ENCODE measurements around the gene BEST4. TPM values are rescaled to one million over a fixed set of nuclear protein-coding genes. Genes with fewer than 3 reads are reported as not detected.

BEST4 gene
- polyA plus RNA-seq, 1 of the 3 experiments (the other 2 are of a cell fraction) = 0.12 TPM

- H2AFZ ChIP-seq (ENCODE audit: low read depth) = no peak overlapping the region
- H3K4me2 ChIP-seq = peak overlapping the region; percentile 76
- peak overlapping the region; percentile 94 for H3K9ac ChIP-seq
- H4K20me1 ChIP-seq (ENCODE audit: insufficient read depth) = no peaks in the 10 kb centered on the region
- H3F3A ChIP-seq (replicated peaks; ENCODE audit: insufficient read depth) = peaks cover 67% of the 10 kb centered on the region
- no peak for DNase-seq
- peaks cover 56 to 85% of the 10 kb centered on the region in 2 experiments; a peak in 3 of 4 replicates for H3K4me1 ChIP-seq (ENCODE audit: control insufficient read depth in 1 of 2, insufficient read depth in 2 of 2, low read depth in 1 of 2, low read length in 1 of 2)
- H3K9me2 ChIP-seq = no peaks in the 10 kb centered on the region
- WGBS (ENCODE audit: low lambda C conversion rate) = 55% methylated on average over 6 of the region's 6 CpGs
- ChIA-PET POLR2A (interaction anchor here (1.0 to 3.2 kb wide), 6 partner anchors 9 to 177 kb away, joined by 3 to 29 read pairs (median 11); partner anchors contain the start of genes EIF2B3, PLK3 and RPS8), CTCF (interaction anchor here (0.6 to 2.4 kb wide), 7 partner anchors 9 to 202 kb away, joined by 3 to 11 read pairs (median 4); partner anchors contain the start of genes HECTD3, PLK3 and RPS8)
- H3K36me3 ChIP-seq (replicated peaks in 1 of 2; ENCODE audit: control insufficient read depth in 1 of 2, insufficient read depth in 2 of 2, low read length in 1 of 2) = peaks cover 20 to 34% of the 10 kb centered on the region in 2 experiments
- no peak for TF ChIP-seq RCOR1 (IDR thresholded peaks at IDR 0.05; ENCODE audit: low read length)
- peak; percentile 13; the same call in 1 of the 2 replicates for TF ChIP-seq GABPA (IDR thresholded peaks at IDR 0.05; ENCODE audit: low read depth)
- H3K27me3 ChIP-seq (ENCODE audit: insufficient read depth) = no peaks in the 10 kb centered on the region
- H3K79me2 ChIP-seq (ENCODE audit: insufficient read depth) = peaks cover 58% of the 10 kb centered on the region
- H3K27ac ChIP-seq (ENCODE audit: low read depth in 2 of 2, low read length in 1 of 2) = peak overlapping the region; percentile 94 to 100
- no peaks in the 10 kb centered on the region for H3K9me3 ChIP-seq
- H3K4me3 ChIP-seq (ENCODE audit: low read depth in 2 of 2, low read length in 1 of 2) = peak overlapping the region; percentile 43 to 54
These were observed 21.3 kb upstream of the BEST4 start for GRCh38 chr1:44808938-44809917.

- TF ChIP-seq JUND (IDR thresholded peaks at IDR 0.05) (no peak), NRF1 (IDR thresholded peaks at IDR 0.05; ENCODE audit: low read depth, low read length) (no peak), SIN3A (IDR thresholded peaks at IDR 0.05; ENCODE audit: borderline replicate concordance, low read depth, low read length) (no peak), RAD21 (IDR thresholded peaks at IDR 0.05; ENCODE audit: low read length) (no peak), MEF2A (IDR thresholded peaks at IDR 0.05; ENCODE audit: borderline replicate concordance, low read depth) (no peak), PBX3 (IDR thresholded peaks at IDR 0.05) (no peak), MXI1 (IDR thresholded peaks at IDR 0.05; ENCODE audit: low read depth, low read length) (0 out of 2 replicates have a peak, but pooled peaks have one; percentile 38), GATA2 (CRISPR knock-in tag; IDR thresholded peaks at IDR 0.05) (no peak), FOXJ3 (CRISPR knock-in tag; IDR thresholded peaks at IDR 0.05) (no peak), FOSL2 (IDR thresholded peaks at IDR 0.05; ENCODE audit: borderline replicate concordance, low read depth) (no peak), MAX (IDR thresholded peaks at IDR 0.05; ENCODE audit: low read depth) (no peak), RXRA (IDR thresholded peaks at IDR 0.05; ENCODE audit: borderline replicate concordance, low read depth) (no peak), SMC3 (IDR thresholded peaks at IDR 0.05; ENCODE audit: low read depth, low read length) (0 out of 2 replicates have a peak, but pooled peaks have one; percentile 8), CHD2 (IDR thresholded peaks at IDR 0.05; ENCODE audit: low read length, partially characterized antibody) (no peak), USF1 (IDR thresholded peaks at IDR 0.05; ENCODE audit: borderline replicate concordance, low read depth) (no peak)
- TF ChIP-seq, protein P1, sequence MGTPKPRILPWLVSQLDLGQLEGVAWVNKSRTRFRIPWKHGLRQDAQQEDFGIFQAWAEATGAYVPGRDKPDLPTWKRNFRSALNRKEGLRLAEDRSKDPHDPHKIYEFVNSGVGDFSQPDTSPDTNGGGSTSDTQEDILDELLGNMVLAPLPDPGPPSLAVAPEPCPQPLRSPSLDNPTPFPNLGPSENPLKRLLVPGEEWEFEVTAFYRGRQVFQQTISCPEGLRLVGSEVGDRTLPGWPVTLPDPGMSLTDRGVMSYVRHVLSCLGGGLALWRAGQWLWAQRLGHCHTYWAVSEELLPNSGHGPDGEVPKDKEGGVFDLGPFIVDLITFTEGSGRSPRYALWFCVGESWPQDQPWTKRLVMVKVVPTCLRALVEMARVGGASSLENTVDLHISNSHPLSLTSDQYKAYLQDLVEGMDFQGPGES (IDR thresholded peaks at IDR 0.05; ENCODE audit: low read depth, low read length) = no peak
- Histone ChIP-seq H4K20me1 (ENCODE audit: insufficient read depth) (peaks cover 3% of the 10 kb centered on the region; the same call in 1 of the 2 replicates), H3K79me2 (ENCODE audit: insufficient read depth) (peaks cover 67% of the 10 kb centered on the region), H3K36me3 (replicated peaks in 1 of 2; ENCODE audit: control insufficient read depth in 1 of 2, insufficient read depth in 2 of 2, low read length in 1 of 2) (peaks cover 30 to 40% of the 10 kb centered on the region in 2 experiments), H3K4me3 (ENCODE audit: low read depth in 2 of 2, low read length in 1 of 2) (peak within 1 kb of the TSS; percentile 43 to 54), H3K9me2 (no peaks in the 10 kb centered on the region), H3K4me2 (peak within 1 kb of the TSS; percentile 76), H3K27ac (ENCODE audit: low read depth in 2 of 2, low read length in 1 of 2) (peak within 1 kb of the TSS; percentile 94 to 100), H3K9me3 (no peaks in the 10 kb centered on the region), H2AFZ (ENCODE audit: low read depth) (no peak within 1 kb of the TSS), H3F3A (replicated peaks; ENCODE audit: insufficient read depth) (peaks cover 68% of the 10 kb centered on the region), H3K4me1 (ENCODE audit: control insufficient read depth in 1 of 2, insufficient read depth in 2 of 2, low read depth in 1 of 2, low read length in 1 of 2) (peaks cover 54 to 82% of the 10 kb centered on the region in 2 experiments; a peak in 3 of 4 replicates), H3K27me3 (ENCODE audit: insufficient read depth) (no peaks in the 10 kb centered on the region), H3K9ac (peak within 1 kb of the TSS; percentile 94)
- CTCF ChIA-PET = interaction anchor here (0.6 to 2.4 kb wide), 8 partner anchors 8 to 202 kb away, joined by 3 to 11 read pairs (median 4); partner anchors contain the start of genes HECTD3, PLK3 and RPS8
- peak; percentile 93 for DNase-seq
- 25% methylated on average over 19 of the region's 23 CpGs for WGBS (ENCODE audit: low lambda C conversion rate)
- POLR2A ChIA-PET = interaction anchor here (0.9 to 3.2 kb wide), 6 partner anchors 9 to 178 kb away, joined by 3 to 29 read pairs (median 11); partner anchors contain the start of genes EIF2B3, PLK3 and RPS8
These were observed 20.3 kb upstream of the BEST4 start, which contains the start of gene BTBD19 for GRCh38 chr1:44808063-44808937. TSS of gene BTBD19 (plus strand) at chr1:44808523. CDS start at chr1:44808821, 298 bp downstream.

All from SK-N-SH (cell line).